Occipital lobe (tissue), 2 donors: ENCODE data around the gene NF2. TPM values are rescaled to one million over a fixed set of nuclear protein-coding genes. Genes with fewer than 3 reads are reported as not detected.

Source experiments
- DNase-seq: peaks from one replicate; lab custom pipeline; 2025; lab: John Stamatoyannopoulos, UW
- total RNA-seq: library from RNA; depleted of rRNA; stranded (reverse); fragments of >200 nt; gene quantifications from one replicate; pipeline ENCODE4 v1.2.3, GENCODE V29; 2014

Gene NF2
- total RNA-seq, 1 donor from 2014 or later: 41.6 TPM

GRCh38 chr22:29663180-29663821, 59.9 kb downstream of the NF2 start:
- DNase-seq: no peak

GRCh38 chr22:29665486-29665885, 62.1 kb downstream of the NF2 start:
- DNase-seq: no peak

GRCh38 chr22:29668673-29669072, 65.2 kb downstream of the NF2 start:
- DNase-seq: no peak

GRCh38 chr22:29670626-29671025, 67.2 kb downstream of the NF2 start:
- no peak for DNase-seq

GRCh38 chr22:29673361-29674066, 70.1 kb downstream of the NF2 start:
- no peak for DNase-seq

- no peak for DNase-seq
Measured at GRCh38 chr22:29674121-29674520, 70.7 kb downstream of the NF2 start.

GRCh38 chr22:29679316-29679715, 75.9 kb downstream of the NF2 start:
- no peak for DNase-seq

GRCh38 chr22:29683536-29683935, 80.1 kb downstream of the NF2 start:
- no peak for DNase-seq

- no peak for DNase-seq
Measured at GRCh38 chr22:29684244-29684643, 80.8 kb downstream of the NF2 start.

- no peak for DNase-seq
Measured at GRCh38 chr22:29689206-29689879, 85.9 kb downstream of the NF2 start.

- DNase-seq: peak; percentile 69
Measured at GRCh38 chr22:29689880-29690213, 86.4 kb downstream of the NF2 start.

- no peak for DNase-seq
Measured at GRCh38 chr22:29690476-29690875, 87.0 kb downstream of the NF2 start.

- no peak for DNase-seq
Measured at GRCh38 chr22:29691636-29692326, 88.3 kb downstream of the NF2 start.

- no peak for DNase-seq
Measured at GRCh38 chr22:29692327-29692640, 88.9 kb downstream of the NF2 start.

GRCh38 chr22:29693161-29693560, 89.7 kb downstream of the NF2 start:
- no peak for DNase-seq

- DNase-seq: no peak
Measured at GRCh38 chr22:29693671-29694070, 90.2 kb downstream of the NF2 start.

GRCh38 chr22:29695129-29695926, 91.9 kb downstream of the NF2 start:
- peak; percentile 67 for DNase-seq

- DNase-seq: no peak
Measured at GRCh38 chr22:29697853-29698598, 94.6 kb downstream of the NF2 start.

- DNase-seq: no peak
Measured at GRCh38 chr22:29700206-29700899, 96.9 kb downstream of the NF2 start.

GRCh38 chr22:29700900-29701154, 97.4 kb downstream of the NF2 start:
- no peak for DNase-seq
